ENCODE measurements around the gene KLRF2. TPM values are rescaled to one million over a fixed set of nuclear protein-coding genes. Genes with fewer than 3 reads are reported as not detected.

The KLRF2 gene
- total RNA-seq, 6 donors from 2014 or later: not detected

GRCh38 chr12:9883175-9883574 is 1.9 kb downstream of the KLRF2 start:
- H3K27me3 ChIP-seq: no peaks in the 10 kb centered on the region
- TF ChIP-seq EP300 (IDR thresholded peaks at IDR 0.05) (no peak), POLR2A (IDR thresholded peaks at IDR 0.05) (no peak), CTCF (IDR thresholded peaks at IDR 0.05) (no peak), POLR2AphosphoS5 (IDR thresholded peaks at IDR 0.05) (no peak)
- no peak for ATAC-seq (ENCODE audit: low FRiP score in 2 of 2)
- DNase-seq: no peak
- no peak overlapping the region for H3K4me3 ChIP-seq
- H3K27ac ChIP-seq: no peak overlapping the region
- no peaks in the 10 kb centered on the region for H3K4me1 ChIP-seq
- no peaks in the 10 kb centered on the region for H3K36me3 ChIP-seq
- no peaks in the 10 kb centered on the region for H3K9me3 ChIP-seq

DNA sequence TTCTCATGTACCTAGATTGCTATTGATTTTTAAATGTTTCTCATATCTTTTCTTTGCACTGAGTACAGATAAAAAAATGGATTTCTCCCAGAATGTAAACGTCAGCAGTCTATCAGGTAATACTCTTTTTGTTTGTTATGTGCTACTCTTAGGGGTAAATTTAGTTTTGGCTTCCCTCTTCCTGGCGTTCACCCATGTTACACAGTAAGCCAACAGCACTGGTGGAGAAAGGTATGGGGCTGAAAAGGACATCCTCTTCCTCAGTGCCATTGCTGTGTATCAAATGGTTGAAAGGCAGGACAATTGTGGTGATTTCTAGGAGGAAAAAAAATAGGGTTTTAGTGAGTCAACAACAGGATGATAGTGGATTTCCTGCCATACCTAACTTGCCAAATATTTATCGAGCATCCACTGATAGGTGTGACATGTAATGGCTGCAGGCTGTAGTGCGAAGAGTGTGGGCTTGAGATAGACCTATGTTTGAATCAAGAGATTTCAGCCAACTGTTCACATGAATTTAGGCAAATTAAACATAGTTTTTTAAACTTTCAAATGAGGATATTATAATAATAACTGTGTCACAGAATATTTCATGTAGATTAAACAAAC is 7.5 kb downstream of the KLRF2 start:
- H3K4me3 ChIP-seq: no peak overlapping the region
- TF ChIP-seq EP300 (IDR thresholded peaks at IDR 0.05) (no peak), CTCF (IDR thresholded peaks at IDR 0.05) (no peak), POLR2AphosphoS5 (IDR thresholded peaks at IDR 0.05) (no peak), POLR2A (IDR thresholded peaks at IDR 0.05) (no peak)

DNA sequence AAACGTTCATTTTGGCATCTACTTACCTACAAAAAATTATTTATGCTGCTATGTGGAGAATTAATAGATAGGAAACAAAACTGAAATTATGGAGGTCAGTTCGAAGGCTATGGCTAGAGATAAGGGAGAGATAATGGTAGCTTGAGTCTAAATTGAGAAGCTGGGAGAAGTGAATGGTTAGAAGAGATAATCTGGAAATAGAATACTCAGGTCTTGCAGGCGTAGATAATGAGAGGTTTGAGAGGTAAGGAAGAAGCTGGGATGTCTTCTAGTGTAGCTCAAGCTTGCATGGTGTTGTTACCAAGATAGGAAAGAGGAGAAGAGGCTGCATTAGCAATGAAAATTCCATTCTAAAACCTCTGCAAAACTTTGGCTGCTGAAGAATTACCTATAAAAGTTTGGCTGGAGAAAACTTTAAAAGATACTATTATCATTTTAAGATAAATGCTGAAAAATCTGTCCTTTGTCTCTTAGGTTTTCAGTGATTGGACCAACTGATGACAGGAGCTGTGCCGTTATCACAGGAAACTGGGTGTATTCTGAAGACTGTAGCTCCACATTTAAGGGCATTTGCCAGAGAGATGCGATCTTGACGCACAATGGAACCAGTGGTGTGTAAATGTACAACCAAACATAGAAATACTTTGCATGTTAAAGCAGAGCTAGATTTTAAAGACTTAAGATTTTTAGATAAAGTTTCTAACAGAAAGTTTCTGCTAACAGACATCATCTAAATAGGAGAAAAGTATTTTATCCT is 14.1 kb downstream of the KLRF2 start:
- DNase-seq (no peak), ATAC-seq (ENCODE audit: low FRiP score in 2 of 2) (no peak)
- 78 to 84% methylated on average over 6 of the region's 6 CpGs for WGBS, 2 donors
- Histone ChIP-seq H3K9me3 (no peaks in the 10 kb centered on the region), H3K27ac (no peak overlapping the region), H3K27me3 (no peaks in the 10 kb centered on the region), H3K36me3 (no peaks in the 10 kb centered on the region), H3K4me1 (no peaks in the 10 kb centered on the region), H3K4me3 (no peak overlapping the region)
- TF ChIP-seq POLR2A (IDR thresholded peaks at IDR 0.05): no peak

More for the DNA sequence above, 7.5 kb downstream of the KLRF2 start:
- H3K9me3 ChIP-seq: no peaks in the 10 kb centered on the region
- 58 to 64% methylated on average over 4 of the region's 4 CpGs for WGBS, 2 donors
- ATAC-seq (ENCODE audit: low FRiP score in 2 of 2): no peak
- no peaks in the 10 kb centered on the region for H3K27me3 ChIP-seq
- DNase-seq: no peak
- no peaks in the 10 kb centered on the region for H3K36me3 ChIP-seq
- no peak overlapping the region for H3K27ac ChIP-seq
- no peaks in the 10 kb centered on the region for H3K4me1 ChIP-seq

GRCh38 chr12:9897535-9897934 is 16.2 kb downstream of the KLRF2 start:
- ATAC-seq (ENCODE audit: low FRiP score in 2 of 2): no peak
- H3K4me1 ChIP-seq: no peaks in the 10 kb centered on the region
- H3K27me3 ChIP-seq: no peaks in the 10 kb centered on the region
- TF ChIP-seq CTCF (IDR thresholded peaks at IDR 0.05): no peak
- no peak for TF ChIP-seq POLR2AphosphoS5 (IDR thresholded peaks at IDR 0.05)
- no peak for TF ChIP-seq POLR2A (IDR thresholded peaks at IDR 0.05)
- no peak for TF ChIP-seq EP300 (IDR thresholded peaks at IDR 0.05)
- 74 to 80% methylated on average over 6 of the region's 6 CpGs for WGBS, 2 donors
- peaks cover 0 to 5% (median 2%) of the 10 kb centered on the region in 4 donors for H3K9me3 ChIP-seq
- no peak overlapping the region for H3K4me3 ChIP-seq
- no peaks in the 10 kb centered on the region for H3K36me3 ChIP-seq
- no peak for DNase-seq
- no peak overlapping the region for H3K27ac ChIP-seq

DNA sequence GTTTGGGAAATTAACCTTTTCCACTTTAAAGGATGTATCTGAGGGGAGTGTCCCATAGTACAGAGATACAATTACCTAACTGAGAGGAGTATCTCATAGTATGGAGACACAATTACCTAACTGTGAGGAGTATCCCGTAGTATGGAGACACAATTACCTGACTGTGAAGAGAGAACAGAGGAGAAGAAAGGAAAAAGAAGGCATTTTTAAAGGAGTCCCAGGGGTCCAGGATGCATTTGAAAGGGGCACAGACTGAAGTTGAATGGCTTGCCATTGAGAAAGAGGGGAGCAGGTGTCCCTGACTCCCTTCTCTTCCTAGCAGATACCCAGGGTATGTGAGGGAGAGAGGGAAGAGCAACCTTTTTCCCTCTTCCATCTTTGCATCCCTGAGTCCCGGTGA is 17.9 kb downstream of the KLRF2 start:
- H3K4me1 ChIP-seq: no peaks in the 10 kb centered on the region
- peaks cover 0 to 16% (median 5%) of the 10 kb centered on the region in 4 donors for H3K9me3 ChIP-seq
- no peak for ATAC-seq (ENCODE audit: low FRiP score in 2 of 2)
- TF ChIP-seq CTCF (IDR thresholded peaks at IDR 0.05) (no peak), POLR2A (IDR thresholded peaks at IDR 0.05) (no peak), POLR2AphosphoS5 (IDR thresholded peaks at IDR 0.05) (no peak), EP300 (IDR thresholded peaks at IDR 0.05) (no peak)
- no peak overlapping the region for H3K4me3 ChIP-seq
- no peak overlapping the region for H3K27ac ChIP-seq
- H3K36me3 ChIP-seq: no peaks in the 10 kb centered on the region
- 97 to 99% methylated on average over 2 of the region's 2 CpGs for WGBS, 2 donors
- no peaks in the 10 kb centered on the region for H3K27me3 ChIP-seq
- DNase-seq: no peak
